HCT116 (cell line): ENCODE data around the gene SMIM33. TPM values are rescaled to one million over a fixed set of nuclear protein-coding genes. Genes with fewer than 3 reads are reported as not detected.
"Not testable (repeated sequence)": the region's sequence is repeated elsewhere in the genome, so short reads cannot be mapped to it uniquely, and the experiment has no call there.

Experiments used
- ATAC-seq: fragments of 200-7000 bp; cut with Tn5 transposase; 2 replicates; pipeline ENCODE4 v1.9.1; 2020; ENCODE audit warnings: mild to moderate bottlenecking, moderate library complexity
- BruUV-seq: library from RNA; stranded (reverse); fragments of 400-500 nt; replicated peaks from 2 replicates; lab custom pipeline; 2021; lab: Mats Ljungman, UMichigan
- CTCF ChIA-PET: fragments of 300-600 bp; sonication (Branson Sonifier 250); formaldehyde crosslinking; loops from one replicate; lab custom pipeline; 2021; ENCODE audit warnings: antibody characterized with exemption; lab: Charles Lee
- POLR2A ChIA-PET: fragments of 300-600, 350-600 bp; sonication (Branson Sonifier 250); formaldehyde crosslinking; loops from one replicate; lab custom pipeline; 2021; ENCODE audit warnings: antibody characterized with exemption; lab: Charles Lee
- RAD21 ChIA-PET, 2 experiments: fragments of 300-600 bp; sonication (Branson Sonifier 250); formaldehyde crosslinking; loops; one replicate each; lab custom pipeline; 2023; ENCODE audit warnings: low total read pairs in 2 of 2; ENCODE audit not compliant: uncharacterized antibody in 2 of 2, unreplicated experiment in 2 of 2, low non-redundant PET in 1 of 2; lab: Charles Lee
- DNase-seq: peaks from one replicate; pipeline ENCODE4 v3.0.0-alpha.2; 2010; ENCODE audit warnings: low read depth, low spot score
- H2AFZ ChIP-seq: fragments of 200-600 bp; shearing (Covaris generic), sonication (generic); 2 replicates; pipeline ENCODE4 v1.6.1; 2017; ENCODE audit warnings: low read depth, mixed run types, mixed read lengths, antibody characterized with exemption, low read length; ENCODE audit not compliant: poor library complexity, severe bottlenecking
- H3K27ac ChIP-seq: 2 replicates; pipeline ENCODE4 v1.5.1; 2012; ENCODE audit warnings: low read depth, low read length
- H3K27me3 ChIP-seq: fragments of 200-600 bp; sonication (generic); 2 replicates; pipeline ENCODE4 v1.6.1; 2016; ENCODE audit warnings: mixed run types, low read length, mixed read lengths; ENCODE audit not compliant: insufficient read depth
- H3K36me3 ChIP-seq, 2 experiments: fragments of 200-500 bp in 1 of 2; fragments of 200-600 bp in 1 of 2; sonication (Bioruptor generic) in 1 of 2; sonication (generic) in 1 of 2; 2 replicates each; pipeline versions ENCODE4 v1.5.1 to v1.6.1; 2014 to 2016; ENCODE audit warnings: low read length in 2 of 2, inconsistent platforms in 1 of 2, mixed read lengths in 1 of 2, mixed run types in 1 of 2; ENCODE audit not compliant: insufficient read depth in 2 of 2, control insufficient read depth in 1 of 2
- H3K4me1 ChIP-seq, 2 experiments: fragments of 200-600 bp in 1 of 2; sonication (generic) in 1 of 2; 2 replicates each; pipeline versions ENCODE4 v1.5.1 to v1.6.1; 2012 to 2017; ENCODE audit warnings: low read length in 2 of 2, inconsistent platforms in 1 of 2, mild to moderate bottlenecking in 1 of 2, mixed read lengths in 1 of 2, mixed run types in 1 of 2, moderate library complexity in 1 of 2; ENCODE audit not compliant: insufficient read depth in 2 of 2, control insufficient read depth in 1 of 2
- H3K4me2 ChIP-seq: fragments of 200-600 bp; sonication (generic); 2 replicates; pipeline ENCODE4 v1.6.1; 2017; ENCODE audit warnings: mixed run types, low read length, mixed read lengths
- H3K4me3 ChIP-seq, 2 experiments: fragments of 200-600 bp in 1 of 2; sonication (generic) in 1 of 2; replicated peaks in 1 of 2; 2 replicates each; pipeline ENCODE4 v1.5.1; 2011 to 2016; ENCODE audit warnings: low read length in 2 of 2, control low read depth in 1 of 2, low read depth in 1 of 2, mild to moderate bottlenecking in 1 of 2, mixed read lengths in 1 of 2, mixed run types in 1 of 2
- H3K79me2 ChIP-seq: fragments of 200-600 bp; sonication (generic); 2 replicates; pipeline ENCODE4 v1.6.1; 2017; ENCODE audit warnings: mild to moderate bottlenecking, mixed run types, low read length, moderate library complexity, mixed read lengths; ENCODE audit not compliant: insufficient read depth
- H3K9ac ChIP-seq: fragments of 200-600 bp; sonication (generic); 2 replicates; pipeline ENCODE4 v1.6.1; 2016; ENCODE audit warnings: low read length, mixed read lengths
- H3K9me2 ChIP-seq: fragments of 200-600 bp; sonication (generic), shearing (Covaris generic); 2 replicates; pipeline ENCODE4 v1.6.1; 2017; ENCODE audit warnings: mixed run types, mild to moderate bottlenecking, moderate library complexity; ENCODE audit not compliant: insufficient read depth
- H3K9me3 ChIP-seq, 2 experiments: fragments of 200-500 bp in 1 of 2; fragments of 200-600 bp in 1 of 2; sonication (Bioruptor generic) in 1 of 2; sonication (generic) in 1 of 2; 2 replicates each; pipeline ENCODE4 v1.6.1; 2014 to 2017; ENCODE audit warnings: low read length in 2 of 2, mixed read lengths in 2 of 2, inconsistent platforms in 1 of 2, low read depth in 1 of 2, mild to moderate bottlenecking in 1 of 2, mixed run types in 1 of 2, moderate library complexity in 1 of 2; ENCODE audit not compliant: control insufficient read depth in 1 of 2, insufficient read depth in 1 of 2
- H4K20me1 ChIP-seq: fragments of 200-600 bp; sonication (generic), shearing (Covaris generic); 2 replicates; pipeline ENCODE4 v1.6.1; 2017; ENCODE audit warnings: mixed run types, mild to moderate bottlenecking, moderate library complexity; ENCODE audit not compliant: insufficient read depth
- intact Hi-C: fragments of 100-400 bp; cut with micrococcal nuclease; formaldehyde crosslinking; loops from 2 replicates; pipeline ENCODE4 v1.10.0; 2022
- total RNA-seq: library from RNA; stranded (reverse); gene quantifications from one replicate; pipeline ENCODE4 v1.2.1, GENCODE V29; 2021; ENCODE audit not compliant: unreplicated experiment

The SMIM33 gene
- total RNA-seq, 1 experiment from 2014 or later, result not detected

DNA sequence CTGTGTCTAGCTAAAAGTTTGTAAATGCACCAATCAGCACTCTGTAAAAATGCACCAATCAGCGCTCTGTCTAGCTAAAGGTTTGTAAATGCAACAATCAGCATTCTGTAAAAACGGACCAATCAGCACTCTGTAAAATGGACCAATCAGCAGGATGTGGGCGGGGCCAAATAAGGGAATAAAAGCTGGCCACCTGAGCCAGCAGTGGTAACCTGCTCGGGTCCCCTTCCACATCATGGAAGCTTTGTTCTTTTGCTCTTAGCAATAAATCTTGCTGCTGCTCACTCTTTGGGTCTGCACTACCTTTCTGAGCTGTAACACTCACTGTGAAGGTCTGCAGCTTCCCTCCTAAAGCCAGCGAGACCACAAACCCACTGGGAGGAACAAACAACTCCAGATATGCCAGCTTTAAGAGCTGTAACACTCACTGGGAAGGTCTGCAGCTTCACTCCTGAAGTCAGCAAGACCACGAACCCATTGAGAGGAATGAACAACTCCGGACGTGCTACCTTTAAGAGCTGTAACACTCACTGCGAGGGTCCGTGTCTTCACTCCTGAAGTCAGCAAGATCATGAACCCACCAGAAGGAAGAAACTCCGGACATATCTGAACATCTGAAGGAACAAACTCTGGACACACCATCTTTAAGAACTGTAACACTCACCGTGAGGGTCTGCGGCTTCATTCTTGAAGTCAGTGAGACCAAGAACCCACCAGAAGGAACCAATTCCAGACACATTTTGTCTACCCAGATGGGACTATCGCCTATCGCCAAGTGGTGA is 32.4 kb downstream of the SMIM33 start:
- H3K36me3 ChIP-seq, H3K4me2 ChIP-seq, BruUV-seq, H3K4me3 ChIP-seq, intact Hi-C loops, CTCF ChIA-PET, H3K9me3 ChIP-seq, H4K20me1 ChIP-seq, DNase-seq, RAD21 ChIA-PET, H3K4me1 ChIP-seq, H3K79me2 ChIP-seq, H3K9me2 ChIP-seq, H3K9ac ChIP-seq, H3K27me3 ChIP-seq, H3K27ac ChIP-seq, POLR2A ChIA-PET, H2AFZ ChIP-seq, ATAC-seq: not testable (repeated sequence)

DNA sequence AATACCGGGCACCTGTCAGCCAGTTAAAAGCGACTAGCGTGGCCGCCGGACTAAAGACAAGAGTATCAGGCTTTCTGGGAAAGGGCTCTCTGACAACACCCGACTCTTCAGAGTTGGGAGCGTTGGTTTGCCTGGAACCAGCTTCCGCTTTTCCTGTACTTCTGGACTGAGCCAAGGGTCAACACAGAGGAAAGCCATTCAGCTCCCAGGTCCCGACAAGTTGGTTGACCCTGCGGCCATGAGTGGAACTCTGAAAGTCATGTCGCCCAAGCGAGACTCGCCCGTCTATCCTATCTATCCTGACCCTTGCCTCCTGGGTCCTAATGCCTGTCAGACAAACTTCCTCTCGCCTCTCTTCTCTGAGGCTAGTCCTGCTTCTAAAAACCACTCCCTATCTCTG is 33.1 kb downstream of the SMIM33 start:
- POLR2A ChIA-PET, ATAC-seq, H3K9ac ChIP-seq, H2AFZ ChIP-seq, H3K27me3 ChIP-seq, intact Hi-C loops, CTCF ChIA-PET, H3K4me2 ChIP-seq, H3K4me3 ChIP-seq, DNase-seq, H3K36me3 ChIP-seq, BruUV-seq, H3K79me2 ChIP-seq, H3K27ac ChIP-seq, H4K20me1 ChIP-seq, H3K9me3 ChIP-seq, H3K9me2 ChIP-seq, H3K4me1 ChIP-seq, RAD21 ChIA-PET: not testable (repeated sequence)

DNA sequence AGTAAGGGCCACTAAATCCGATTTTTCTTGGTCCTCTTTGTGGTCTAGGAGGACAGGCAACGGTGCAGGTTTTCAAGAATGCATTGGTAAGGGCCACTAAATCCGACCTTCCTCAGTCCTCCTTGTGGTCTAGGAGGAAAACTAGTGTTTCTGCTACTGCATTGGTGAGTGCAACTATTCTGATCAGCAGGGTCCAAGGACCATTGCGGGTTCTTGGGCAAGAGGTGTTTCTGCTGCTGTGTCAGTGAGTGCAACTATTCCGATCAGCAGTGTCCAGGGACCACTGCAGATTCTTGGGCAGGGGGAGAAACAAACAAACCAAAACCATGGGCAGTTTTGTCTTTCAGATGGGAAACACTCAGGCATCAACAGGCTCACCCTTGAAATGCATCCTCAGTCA is 33.9 kb downstream of the SMIM33 start:
- H3K9me2 ChIP-seq, H3K4me2 ChIP-seq, H3K4me3 ChIP-seq, H3K9ac ChIP-seq, H3K4me1 ChIP-seq, H3K27me3 ChIP-seq, H3K9me3 ChIP-seq, POLR2A ChIA-PET, ATAC-seq, RAD21 ChIA-PET, BruUV-seq, H2AFZ ChIP-seq, H3K27ac ChIP-seq, intact Hi-C loops, DNase-seq, H3K79me2 ChIP-seq, H4K20me1 ChIP-seq, CTCF ChIA-PET, H3K36me3 ChIP-seq: not testable (repeated sequence)
